Activated CD4-positive, alpha-beta T cell treated with anti-CD3 and anti-CD28 coated beads, Interleukin-2, amount 50 U/mL, for 24 hours (primary cell): Measurements from ENCODE around the gene BTD.
"Not testable (repeated sequence)": the region's sequence is repeated elsewhere in the genome, so short reads cannot be mapped to it uniquely, and the experiment has no call there.

Source experiments
- DNase-seq, 2 donors: peaks; one replicate each; pipeline ENCODE4 v3.0.0-alpha.2; 2020; ENCODE audit warnings: low read depth in 1 of 2, low spot score in 1 of 2

BTD gene

DNA sequence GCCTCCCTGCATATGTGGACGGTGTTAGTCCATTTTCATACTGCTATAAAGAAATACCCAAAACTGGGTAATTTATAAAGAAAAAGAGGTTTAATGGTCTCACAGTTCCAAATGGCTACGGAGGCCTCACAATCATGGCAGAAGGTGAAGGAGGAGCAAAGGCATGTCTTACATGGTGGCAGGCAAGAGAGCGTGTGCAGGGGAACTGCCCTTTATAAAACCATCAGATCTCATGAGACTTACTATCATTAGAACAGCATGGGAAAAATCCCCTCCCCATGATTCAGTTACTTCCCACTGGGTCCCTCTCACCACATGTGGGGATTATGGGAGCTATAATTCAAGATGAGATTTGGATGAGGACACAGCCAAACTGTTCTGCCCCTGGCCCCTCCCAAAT lies 1.3 kb downstream of the BTD start:
- not testable (repeated sequence) for DNase-seq

DNA sequence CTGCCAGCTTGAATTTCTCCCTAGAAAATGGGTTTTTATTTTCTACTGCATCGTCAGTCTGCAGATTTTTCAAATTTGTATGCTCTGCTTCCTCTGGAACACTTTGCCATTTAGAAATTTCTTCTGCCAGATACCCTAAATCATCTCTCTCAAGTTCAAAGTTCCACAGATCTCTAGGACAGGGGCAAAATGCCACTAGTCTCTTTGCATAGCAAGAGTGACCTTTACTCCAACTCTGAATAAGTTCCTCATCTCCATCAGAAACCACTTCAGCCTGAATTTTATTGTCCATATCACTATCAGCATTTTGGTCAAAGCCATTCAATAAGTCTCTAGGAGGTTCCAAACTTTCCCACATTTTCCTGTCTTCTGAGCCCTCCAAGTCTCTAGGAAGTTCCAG lies 3.0 kb downstream of the BTD start:
- DNase-seq, result not testable (repeated sequence)

DNA sequence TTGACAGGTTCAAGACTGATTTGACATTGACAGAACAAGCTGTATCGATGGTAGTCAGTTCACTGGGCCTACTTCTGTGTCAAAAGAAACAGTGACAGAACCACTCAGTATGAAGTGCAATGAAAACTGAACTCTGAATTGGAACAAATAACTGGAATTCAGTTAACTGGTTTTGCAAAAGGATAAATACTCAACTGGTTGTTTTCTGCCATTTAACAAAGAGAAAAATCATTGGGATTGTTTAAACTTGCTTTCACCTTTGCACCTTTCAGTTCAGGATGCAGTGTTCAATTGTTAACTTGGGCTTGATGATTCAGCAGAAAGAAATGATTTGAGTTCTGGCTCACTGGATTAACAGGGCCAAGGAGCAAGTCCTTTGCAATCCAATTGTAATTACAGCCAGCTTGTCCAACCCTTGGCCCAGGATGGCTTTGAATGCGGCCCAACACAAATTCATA lies 4.9 kb downstream of the BTD start:
- no peak for DNase-seq

DNA sequence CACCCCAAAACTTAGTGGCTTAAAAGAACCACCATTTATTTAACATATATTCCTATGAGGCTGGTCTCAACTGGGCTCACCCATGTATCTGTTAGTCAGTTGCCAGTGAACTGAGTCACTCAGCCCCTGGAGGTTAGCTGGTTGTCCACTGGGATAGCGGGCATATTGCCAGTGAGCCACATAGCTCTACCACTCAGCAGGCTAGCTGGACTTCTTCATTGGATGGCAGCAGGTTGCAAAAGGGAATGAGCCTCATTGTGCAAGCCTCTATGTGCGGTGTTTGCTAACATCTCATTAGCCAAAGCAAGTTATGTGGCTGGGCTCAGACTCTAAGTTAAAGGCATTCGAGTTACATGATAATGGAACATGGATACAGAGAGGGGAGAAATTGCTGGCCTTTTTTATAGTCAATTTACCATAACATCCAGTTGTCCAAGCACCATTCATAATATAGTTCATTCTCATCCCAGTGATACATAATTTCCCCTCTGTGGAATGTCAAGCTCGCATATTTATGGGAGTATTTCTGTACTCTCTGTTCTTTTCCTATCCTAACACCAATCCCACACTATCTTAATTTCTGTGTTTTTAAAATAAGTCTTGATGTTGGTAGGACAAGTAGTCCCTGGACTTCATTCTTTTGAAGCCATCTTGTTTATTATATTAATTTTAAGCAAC lies 8.7 kb downstream of the BTD start:
- no peak for DNase-seq

DNA sequence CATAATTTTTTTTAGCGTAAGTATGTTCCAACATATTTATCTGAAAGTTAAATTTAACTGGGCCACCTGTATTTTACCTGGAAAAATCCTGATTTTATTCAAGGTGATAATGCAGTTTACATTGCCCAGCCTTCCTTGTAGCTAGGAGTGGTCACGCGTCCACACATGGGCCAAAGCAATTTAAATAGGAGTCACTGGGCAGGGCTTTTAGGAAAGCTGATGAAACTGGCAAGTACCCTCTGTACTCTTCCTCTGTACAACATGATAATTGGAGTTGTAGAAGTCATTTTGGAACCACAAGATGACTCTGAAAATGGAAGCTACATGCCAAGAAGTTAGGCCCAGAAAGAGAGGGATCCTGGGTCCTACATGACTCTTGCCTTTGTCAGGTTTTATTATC lies 9.5 kb downstream of the BTD start:
- DNase-seq, result no peak

DNA sequence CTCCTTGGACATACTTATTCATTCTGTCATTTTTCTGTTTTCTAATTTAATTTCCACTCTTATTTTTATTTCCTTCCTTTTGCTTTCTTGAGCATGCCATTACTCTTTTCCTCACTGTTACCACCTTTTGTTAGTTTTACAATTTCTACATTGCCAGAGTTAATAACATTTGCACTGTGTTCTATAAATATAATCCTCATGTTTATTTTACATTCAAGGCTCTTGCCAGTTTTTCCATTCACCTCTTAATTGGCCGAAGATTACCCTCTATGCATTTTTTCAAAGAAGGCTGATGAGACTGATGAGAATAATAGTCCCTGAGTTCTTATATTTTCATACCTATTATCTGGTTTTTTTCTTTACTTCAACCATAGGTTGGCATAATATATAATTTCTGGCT lies 10.5 kb downstream of the BTD start:
- DNase-seq, result no peak

DNA sequence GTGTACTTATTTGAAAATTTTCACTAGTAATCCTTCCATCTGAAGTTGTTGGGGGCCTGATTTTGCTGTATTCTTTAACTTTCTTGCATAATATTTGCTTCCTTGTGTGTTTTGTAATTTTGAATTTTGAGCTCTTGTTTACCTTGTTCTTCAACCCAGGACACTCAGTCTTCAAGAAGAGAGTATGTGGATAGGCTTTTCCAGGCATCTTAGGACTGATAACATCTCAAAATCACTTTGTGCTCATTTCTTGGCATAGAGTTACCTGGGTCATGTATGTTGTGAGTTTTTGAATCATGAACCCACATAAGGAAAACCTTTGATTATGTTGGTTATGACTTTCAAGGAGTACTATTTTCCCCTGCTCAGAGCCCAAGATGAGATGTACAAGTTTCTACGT lies 13.4 kb downstream of the BTD start:
- no peak for DNase-seq

DNA sequence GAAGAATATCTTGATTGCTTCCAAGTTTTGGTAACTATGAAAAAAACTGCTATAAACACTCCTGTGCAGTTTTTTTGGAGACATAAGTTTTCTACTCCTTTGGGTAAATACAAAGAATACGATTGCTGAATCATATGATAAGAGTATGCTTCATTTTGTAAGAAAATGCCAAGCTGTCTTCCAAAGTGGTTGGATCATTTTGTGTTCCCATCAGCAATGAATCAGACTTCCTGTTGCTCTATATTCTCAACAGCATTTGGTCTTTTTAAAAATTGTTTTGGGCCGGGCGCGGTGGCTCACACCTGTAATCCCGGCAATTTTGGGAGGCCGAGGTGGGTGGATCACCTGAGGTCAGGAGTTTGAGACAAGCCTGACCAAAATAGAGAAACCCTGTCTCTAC lies 14.5 kb downstream of the BTD start:
- no peak for DNase-seq

DNA sequence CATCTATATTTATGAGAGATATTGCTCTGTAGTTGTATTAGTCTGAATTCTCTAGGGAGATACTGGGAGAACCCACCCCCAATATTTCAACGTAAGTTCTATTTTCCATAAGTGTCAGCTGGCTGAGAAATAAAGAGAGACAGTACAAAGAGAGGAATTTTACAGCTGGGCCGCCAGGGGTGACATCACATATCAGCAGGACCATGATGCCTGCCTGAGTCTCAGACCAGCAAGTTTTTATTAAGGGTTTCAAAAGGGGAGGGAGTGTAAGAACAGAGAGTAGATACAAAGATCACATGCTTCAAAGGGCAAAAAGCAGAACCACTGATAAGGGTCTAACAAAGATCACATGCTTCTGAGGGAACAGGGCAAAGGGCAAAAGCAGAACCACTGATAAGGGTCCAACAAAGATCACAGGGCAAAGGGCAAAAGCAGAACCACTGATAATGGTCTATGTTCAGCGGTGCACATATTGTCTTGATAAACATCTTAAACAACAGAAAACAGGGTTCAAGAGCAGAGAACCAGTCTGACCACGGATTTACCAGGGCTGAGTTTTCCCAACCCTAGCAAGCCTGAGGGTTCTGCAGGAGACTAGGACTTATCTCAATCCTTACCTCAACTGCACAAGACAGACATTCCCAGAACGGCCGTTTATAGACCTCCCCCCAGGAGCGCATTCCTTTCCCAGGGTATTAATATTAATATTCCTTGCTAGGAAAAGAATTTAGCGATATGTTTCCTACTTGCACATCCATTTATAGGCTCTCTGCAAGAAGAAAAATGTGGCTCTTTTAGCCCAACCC lies 18.3 kb downstream of the BTD start:
- DNase-seq, result not testable (repeated sequence)

DNA sequence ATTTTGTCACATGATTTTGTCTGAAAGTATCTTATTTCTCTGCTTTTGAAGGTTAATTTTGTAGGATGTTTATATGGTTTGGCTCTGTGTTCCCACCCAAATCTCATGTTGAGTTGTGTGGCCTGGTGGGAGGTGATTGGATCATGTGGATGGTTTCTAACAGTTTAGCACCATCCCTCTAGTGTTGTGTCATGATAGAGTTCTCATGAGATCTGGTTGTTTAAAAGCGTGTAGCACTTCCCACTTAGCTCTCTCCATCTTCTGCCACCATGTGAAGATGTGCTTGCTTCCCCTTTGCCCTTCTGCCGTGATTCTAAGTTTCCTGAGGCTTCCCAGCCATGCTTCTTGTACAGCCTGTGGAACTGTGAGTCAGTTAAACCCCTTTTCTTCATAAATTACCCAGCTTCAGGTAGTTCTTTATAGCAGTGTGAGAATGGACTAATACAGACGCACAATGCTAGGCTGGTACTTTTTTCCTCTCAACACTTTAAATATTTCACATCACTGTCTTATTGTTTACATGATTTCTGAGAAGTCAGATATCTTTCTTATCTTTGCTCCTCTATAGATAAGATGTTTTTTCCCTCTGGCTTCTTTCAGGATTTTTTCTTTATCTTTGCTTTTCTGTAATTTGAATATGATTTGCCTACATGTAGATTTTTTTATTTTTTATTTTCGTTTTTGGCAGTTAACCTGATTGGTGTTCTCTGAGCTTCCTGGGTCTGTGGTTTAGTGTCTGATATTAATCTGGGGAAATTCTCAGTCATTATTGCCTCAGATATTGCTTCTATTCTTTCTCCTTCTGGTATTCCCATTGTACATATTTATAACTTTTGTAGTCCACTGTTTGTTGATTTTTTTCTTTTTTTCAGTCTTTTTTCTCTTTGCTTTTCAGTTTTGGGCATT lies 22.2 kb downstream of the BTD start:
- DNase-seq, result no peak

DNA sequence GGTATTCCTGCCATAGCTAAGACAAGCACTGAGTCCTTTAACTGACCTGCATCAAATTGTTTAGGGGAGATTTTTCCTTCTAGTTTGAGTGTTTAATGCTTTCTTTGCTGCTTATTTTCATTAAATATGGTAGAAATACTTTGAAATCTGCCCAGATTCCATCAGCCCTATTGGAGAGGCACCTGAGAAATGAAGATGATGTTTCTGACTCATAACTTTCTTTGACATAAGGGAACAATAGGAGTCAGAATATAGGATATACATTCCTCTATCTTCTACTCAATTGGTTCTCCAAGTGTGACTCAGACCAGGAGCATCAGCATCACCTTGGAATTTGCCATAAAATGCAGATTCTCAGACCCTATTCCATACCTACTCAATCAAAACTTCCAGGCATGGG lies 27.4 kb downstream of the BTD start:
- DNase-seq, result no peak

DNA sequence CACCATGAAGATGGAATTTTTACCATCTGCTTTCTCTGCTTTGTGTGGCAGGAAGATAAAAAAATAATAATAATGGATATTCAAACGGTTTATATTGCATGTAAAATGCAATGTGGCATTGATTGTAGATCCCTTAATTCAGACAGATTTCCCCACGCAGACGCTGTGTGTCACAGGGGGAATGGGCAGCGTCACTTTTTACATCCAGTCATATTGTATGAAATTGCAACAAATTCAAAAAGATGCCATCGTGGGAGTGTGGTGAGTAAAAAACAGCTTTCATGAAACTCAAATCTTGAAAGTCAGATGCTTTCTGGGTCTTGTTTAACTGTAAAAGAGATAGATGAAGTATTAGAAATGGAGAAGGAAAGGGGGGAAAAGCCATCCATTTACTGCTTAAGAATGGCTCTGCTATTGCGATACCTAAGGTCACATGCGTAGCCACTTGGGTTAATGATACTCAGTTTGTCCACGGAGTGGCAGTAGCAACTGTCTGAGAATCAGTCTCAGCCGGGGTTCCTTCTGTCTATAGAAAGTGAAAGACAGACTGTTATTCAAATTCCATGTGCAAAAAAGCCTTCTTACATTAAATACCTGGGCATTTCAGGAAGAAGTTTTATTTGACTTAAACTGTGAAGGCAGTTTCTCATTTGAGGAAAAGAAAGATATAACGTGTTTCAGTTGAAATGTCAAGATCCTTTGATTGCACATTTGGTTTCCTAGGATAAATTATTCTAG lies 28.5 kb downstream of the BTD start:
- peak in 1 of 2 donors; percentile 72 for DNase-seq

DNA sequence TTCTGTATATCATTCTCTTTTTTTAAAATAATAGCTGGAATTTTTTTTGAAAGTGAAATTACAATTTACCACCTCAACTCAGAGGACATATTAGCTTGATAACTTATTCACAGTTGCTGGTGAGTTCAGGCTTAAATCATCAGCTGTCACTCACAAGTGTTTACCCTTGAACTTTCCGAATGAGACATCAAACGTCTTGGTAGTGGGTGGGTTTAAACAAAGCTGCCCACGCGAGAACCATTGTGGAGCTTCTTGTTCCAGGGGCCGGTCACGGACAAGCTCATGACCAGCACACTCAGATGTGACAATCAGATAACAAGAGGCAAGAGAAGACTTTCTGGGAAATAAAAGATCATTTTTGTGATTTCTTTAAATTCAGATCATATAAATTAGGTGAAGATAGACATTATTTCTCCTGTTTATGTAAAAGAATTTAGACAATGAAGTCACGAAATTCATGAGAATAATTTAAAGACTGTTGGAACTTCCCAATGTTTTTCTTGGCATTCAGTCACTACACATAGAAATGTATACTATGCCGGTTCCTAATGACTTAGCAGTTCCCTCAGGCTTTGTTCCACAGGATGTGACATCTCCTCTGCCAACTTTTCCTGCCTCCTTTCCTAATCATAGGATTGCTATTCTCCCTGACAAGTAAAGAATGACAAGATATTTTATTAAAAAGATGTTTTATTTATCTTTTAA lies 29.3 kb downstream of the BTD start:
- no peak for DNase-seq

DNA sequence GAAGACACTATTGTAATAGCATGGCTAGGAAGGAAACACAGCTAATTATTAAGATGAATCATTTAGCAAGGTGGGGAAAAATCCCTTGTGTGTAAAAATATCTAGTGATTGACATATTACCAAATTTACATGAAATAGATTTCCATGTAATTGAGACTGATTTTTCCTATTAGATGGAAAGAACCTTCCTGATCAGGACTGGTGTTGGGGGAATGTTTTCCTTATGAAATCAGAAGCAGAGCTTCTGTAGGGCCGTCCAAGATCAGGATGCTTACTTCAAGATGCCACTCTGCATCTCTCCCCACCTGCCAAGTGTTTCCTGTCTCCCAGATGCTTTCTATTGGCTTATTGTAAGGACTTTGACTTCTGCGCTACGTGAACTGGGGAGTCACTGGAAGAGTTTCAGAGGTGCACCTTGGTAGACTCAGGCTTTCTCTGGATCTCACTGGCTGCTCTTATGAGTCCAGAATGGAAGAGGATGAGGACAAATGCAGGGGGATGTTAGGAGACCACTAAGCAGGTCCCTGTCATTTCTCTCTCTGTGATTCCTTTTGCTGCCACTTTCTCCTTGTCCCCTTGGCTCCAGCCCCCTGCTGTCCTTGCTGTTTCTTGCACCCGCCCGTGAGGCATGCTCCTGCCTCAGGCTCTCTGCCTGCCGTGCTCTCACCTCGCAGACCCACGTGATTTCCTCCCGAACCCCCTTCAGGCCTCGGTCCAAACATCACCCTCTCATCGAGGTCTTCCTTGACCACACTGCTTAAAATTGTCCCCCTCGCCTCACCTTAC lies 30.1 kb downstream of the BTD start:
- DNase-seq, result no peak

DNA sequence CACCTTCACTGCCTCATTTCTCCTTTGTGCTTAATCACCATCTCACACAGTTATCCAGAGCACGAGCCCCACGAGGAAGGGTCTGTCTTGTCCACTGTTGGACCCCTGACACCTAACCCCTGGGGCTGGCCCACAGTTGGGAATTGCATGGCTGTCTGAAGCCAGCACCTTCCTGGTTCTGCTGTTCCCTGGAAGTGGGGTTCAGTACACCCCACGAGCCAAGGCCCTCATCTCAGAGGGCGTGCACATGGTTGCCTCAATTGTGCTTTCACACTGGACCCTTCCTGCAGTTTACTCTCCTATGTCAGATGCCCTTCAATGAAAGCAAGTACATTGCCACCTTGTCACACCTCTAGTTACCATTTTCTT lies 30.7 kb downstream of the BTD start:
- DNase-seq, result no peak

DNA sequence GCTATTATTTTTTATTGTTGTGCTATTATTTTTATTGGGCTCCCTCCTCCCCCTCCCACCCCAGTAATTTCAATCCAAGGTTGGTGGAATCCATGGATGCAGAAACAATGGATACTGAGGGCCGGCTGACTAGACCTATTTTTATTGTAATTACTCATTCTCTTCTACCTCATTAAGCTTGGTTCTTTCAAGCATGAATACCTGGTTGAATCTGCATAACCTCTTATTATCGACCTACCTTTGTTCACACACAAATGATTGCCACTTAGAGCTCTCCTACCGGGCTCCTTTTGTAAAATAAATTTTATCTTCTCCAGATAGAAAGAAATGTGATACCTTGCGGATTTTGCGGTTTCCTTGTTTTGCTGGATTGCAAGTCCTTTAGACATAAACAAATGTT lies 31.6 kb downstream of the BTD start:
- DNase-seq, result no peak

DNA sequence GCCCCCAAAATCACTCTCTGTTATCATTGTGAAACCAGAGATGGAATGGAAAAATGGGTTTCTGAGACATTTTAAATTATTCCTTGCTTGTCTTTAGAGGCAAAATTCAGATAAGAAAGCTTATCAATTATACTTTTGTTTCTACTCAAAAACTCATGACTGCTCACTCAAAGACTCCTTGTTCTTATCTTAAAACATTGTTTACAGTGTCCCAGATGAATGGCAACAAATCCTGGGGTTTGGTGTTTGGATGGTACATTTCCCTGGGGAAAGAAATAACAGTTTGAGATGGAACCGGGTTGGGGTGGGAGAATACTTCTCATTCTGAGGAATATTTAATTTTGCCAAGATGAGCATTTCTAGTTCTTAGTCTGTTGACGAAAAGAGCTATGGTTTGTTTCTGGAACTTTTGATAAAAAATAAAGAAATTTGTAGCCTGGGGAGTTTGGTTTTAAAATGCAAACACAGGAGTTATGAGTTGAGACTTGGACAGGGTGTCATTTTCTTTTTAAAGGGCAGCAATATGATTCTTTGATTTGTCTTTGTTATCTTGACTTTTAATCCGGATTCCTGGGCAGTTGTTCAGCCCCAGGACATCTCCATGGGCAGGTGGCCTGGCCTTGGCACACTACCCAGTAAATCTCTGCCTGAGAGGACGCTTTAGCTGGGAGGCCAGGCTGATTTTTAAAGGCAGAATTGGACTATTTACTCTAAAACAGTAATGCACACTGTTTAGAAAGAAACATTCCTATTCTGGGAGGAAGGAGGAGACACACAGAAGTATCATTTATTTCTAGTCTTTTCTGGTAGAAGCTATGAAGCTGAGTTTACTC lies 32.4 kb downstream of the BTD start:
- DNase-seq, result no peak

DNA sequence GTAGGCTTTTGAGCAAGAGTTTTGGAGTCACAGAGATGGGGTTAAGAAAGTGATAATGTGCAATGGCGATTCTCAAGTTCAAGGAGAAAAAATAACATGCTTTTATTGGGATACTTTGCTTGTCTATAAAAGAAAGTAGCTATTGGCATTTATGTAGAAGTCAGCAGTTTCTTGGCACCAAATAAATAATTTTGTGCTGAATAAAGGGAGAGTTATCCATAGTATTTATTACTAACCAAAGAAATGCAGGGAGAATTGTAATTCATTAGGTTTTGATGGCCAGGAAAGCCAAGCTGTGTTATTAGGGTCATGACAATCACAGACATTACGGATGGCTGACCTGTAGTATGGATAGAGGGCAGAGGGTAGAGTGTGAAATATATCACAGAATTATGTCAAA lies 33.1 kb downstream of the BTD start:
- no peak for DNase-seq

DNA sequence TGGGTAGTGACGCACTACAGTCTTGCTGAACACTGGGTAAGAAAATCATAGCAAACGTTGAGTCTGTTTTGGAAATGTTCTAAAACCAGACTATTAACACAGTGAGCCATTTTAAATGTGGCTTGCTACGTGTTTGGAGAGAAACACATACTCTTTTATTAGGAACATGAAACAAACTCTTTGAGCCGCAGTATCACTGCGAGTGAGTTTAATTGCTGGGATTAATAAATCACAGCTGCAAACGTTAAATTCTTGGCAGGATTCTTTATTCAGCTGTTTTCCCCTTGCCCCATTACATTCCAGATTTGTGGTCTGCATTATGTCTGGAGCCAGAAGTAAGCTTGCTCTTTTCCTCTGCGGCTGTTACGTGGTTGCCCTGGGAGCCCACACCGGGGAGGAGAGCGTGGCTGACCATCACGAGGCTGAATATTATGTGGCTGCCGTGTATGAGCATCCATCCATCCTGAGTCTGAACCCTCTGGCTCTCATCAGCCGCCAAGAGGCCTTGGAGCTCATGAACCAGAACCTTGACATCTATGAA lies 33.6 kb downstream of the BTD start:
- DNase-seq, result no peak
